Measurements from ENCODE around the gene PIGX. TPM values are rescaled to one million over a fixed set of nuclear protein-coding genes. Genes with fewer than 3 reads are reported as not detected.

The PIGX gene
- total RNA-seq (10 to 100 TPM; 16.6 to 21.2 (median 18.8) TPM), polyA plus RNA-seq (10 to 100 TPM in 1 of 2 donors, 1 to 10 TPM in 1; 8.3 to 10.7 TPM)
- long read RNA-seq, donor 1, transcript PIGX-201 (7 exons, 953 nt): major isoform, 29 of 61 reads
- long read RNA-seq, donor 1, transcript PIGX-202 (6 exons, 3,057 nt): minor isoform, 11 of 61 reads
- long read RNA-seq, donor 1, partial matches to known transcripts: 0 of 61 reads
- long read RNA-seq, donor 1, other reads (novel, unspliced or antisense): 17 of 61 reads
- long read RNA-seq, donor 2, partial matches to known transcripts: 1 of 11 reads
- long read RNA-seq, donor 2, other reads (novel, unspliced or antisense): 9 of 11 reads
- long read RNA-seq, donor 3, transcript PIGX-201 (7 exons, 953 nt): minor isoform, 13 of 49 reads
- long read RNA-seq, donor 3, transcript PIGX-202 (6 exons, 3,057 nt): major isoform, 14 of 49 reads
- long read RNA-seq, donor 3, partial matches to known transcripts: 2 of 49 reads
- long read RNA-seq, donor 3, other reads (novel, unspliced or antisense): 19 of 49 reads

DNA sequence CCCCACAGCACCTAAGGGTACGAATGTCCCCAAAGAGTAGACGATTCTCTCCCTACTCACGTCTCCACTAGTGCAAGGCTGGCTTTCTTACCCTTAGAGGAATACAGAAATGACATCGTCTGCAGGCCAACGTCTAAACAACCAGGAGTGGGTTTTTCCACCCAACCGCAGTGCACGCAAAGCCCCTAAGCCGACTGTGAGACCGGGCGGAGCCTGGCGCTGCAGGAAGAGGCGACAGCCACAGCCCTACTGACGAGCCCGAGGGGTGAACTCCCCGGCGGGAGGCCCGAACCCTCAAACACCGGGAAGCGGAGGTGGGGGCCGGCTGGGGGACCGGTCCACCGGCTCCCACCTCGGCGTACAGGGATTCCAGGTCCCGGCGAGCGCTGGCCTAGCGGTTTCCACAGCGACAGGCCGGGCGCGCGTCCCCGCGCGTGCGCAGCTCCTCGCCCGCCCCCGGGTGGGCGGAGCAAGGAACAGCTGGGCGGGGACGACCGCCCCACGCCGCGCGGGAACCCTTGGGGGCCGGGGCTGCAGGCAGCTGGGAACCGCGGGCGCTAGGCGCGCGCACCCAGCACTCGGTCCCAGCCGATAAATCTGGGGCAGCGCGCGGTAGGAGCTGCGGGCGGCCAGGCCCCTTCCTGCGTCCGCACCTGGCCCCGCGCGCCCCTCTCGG, at the start of gene PIGX, which contains the start of gene CEP19:
Gene PIGX, plus strand, starts transcription at position 540 of the 676 bp plus-strand sequence.
Gene CEP19, minus strand, starts transcription at position 413 of the 676 bp plus-strand sequence. CDS start 3,593 bp downstream, outside the sequence.
- TF ChIP-seq, protein P1, sequence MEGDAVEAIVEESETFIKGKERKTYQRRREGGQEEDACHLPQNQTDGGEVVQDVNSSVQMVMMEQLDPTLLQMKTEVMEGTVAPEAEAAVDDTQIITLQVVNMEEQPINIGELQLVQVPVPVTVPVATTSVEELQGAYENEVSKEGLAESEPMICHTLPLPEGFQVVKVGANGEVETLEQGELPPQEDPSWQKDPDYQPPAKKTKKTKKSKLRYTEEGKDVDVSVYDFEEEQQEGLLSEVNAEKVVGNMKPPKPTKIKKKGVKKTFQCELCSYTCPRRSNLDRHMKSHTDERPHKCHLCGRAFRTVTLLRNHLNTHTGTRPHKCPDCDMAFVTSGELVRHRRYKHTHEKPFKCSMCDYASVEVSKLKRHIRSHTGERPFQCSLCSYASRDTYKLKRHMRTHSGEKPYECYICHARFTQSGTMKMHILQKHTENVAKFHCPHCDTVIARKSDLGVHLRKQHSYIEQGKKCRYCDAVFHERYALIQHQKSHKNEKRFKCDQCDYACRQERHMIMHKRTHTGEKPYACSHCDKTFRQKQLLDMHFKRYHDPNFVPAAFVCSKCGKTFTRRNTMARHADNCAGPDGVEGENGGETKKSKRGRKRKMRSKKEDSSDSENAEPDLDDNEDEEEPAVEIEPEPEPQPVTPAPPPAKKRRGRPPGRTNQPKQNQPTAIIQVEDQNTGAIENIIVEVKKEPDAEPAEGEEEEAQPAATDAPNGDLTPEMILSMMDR (IDR thresholded peaks at IDR 0.05): peak in 4 of 12 donors; percentile 6 to 26 (median 23)
- peak in 1 of 2 donors; percentile 88 for TF ChIP-seq POLR2A (IDR thresholded peaks at IDR 0.05)
- WGBS, 4 donors: 0 to 1% (median 0%) methylated on average over 20 to 68 of the region's 68 CpGs
- intact Hi-C loops (cut with DNase I): loop anchor here in 3 of 10 donors (2.0 kb wide), 2 partner anchors 25 to 27 kb away; partner anchors contain the start of gene PAK2 (in 2 of the 3)
- peak within 1 kb of the TSS; percentile 57 to 98 (median 90) for H3K4me3 ChIP-seq
- no peaks in the 10 kb centered on the region for H3K36me3 ChIP-seq
- H3K27ac ChIP-seq: peak within 1 kb of the TSS; percentile 69 to 95 (median 90)
- peak; percentile 87 to 94 (median 88) for DNase-seq
- H3K9me3 ChIP-seq: no peaks in the 10 kb centered on the region
- H3K27me3 ChIP-seq: no peaks in the 10 kb centered on the region
- peak; percentile 95 to 98 (median 98) for ATAC-seq
- peaks cover 0 to 23% (median 13%) of the 10 kb centered on the region in 12 donors for H3K4me1 ChIP-seq

DNA sequence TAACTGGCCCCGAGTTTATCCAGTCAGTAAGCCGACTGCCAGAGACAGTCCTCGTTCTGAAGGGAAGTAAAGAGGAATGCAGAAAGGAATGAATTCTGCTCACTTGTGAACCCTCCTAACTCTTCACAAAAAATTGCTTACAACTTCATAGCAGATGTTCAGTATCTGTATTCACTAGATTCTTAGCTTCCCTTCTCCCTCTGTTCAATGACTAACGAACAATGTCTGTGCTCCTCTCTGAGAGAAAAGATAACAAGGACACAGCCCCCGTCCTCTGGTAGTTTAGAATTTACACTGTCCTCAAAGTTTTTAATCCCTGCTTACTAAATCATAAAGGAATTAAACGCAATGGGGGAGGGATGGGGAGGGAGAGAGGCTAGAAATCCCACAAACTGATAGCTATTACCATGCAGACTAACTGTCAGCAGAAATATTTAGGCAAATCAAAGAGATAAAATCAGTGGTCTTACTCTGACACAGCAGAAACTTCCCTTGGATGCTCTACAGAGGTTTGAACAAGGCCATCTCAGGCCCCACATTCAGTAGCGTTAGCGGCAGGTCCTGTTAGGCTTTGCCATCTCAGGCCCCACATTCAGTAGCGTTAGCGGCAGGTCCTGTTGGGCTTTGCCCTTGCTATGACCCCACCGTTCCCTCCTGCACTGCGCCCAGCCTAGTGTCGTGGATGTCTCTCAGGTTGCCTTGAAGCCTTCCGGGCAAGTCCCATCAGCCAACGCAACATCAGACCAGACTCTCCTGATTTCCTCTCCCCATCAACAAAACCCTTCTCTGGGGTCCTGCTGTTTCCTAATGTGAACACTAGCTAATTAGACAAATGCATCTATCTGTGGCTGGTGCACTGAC, 49.2 kb upstream of the PIGX start:
- no peak overlapping the region for H3K27ac ChIP-seq

DNA sequence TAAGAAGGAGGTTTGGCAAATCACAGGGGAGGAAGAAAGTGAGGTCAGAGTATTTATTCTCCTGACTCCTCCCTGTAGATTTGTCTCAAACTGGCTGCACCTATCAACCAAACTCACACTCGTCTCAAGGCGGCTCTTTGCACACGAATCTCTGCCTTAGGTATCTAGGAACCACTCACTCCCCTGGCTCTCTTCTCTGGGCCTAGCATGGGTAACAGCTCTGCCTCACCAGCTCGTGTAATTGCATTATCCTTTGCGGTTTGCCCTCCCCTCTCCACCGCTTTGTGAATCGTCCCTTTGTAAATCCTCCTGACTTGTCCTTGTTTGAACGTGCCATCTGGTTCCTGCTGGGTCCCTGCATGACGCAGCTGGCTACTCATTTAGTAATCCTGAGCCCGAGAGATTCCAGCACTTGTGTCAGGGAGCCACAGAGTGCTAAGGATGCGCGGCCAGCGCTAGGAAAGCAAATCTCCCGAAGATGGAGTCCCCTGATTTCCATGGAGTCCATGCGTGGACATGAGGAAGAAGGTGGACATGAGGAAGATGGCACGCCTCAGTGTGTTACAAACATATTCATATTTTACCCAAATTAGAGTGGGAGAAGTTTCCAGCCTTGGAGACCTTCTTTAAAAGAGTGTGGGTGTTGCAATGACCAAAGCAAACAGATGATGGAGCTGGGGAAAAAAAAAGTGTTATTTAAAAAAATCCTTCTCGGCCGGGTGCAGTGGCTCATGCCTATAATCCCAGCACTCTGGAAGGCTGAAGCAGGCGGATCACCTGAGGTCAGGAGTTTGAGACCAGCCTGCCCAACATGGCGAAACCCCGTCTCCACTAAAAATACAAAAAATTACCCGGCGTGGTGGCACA, 45.9 kb upstream of the PIGX start:
- no peak overlapping the region for H3K4me3 ChIP-seq
- no peaks in the 10 kb centered on the region for H3K9me3 ChIP-seq
- TF ChIP-seq POLR2A (IDR thresholded peaks at IDR 0.05): no peak
- TF ChIP-seq, protein P1 (IDR thresholded peaks at IDR 0.05): no peak
- peak in 1 of 4 donors; percentile 24 for ATAC-seq
- peaks cover 0 to 15% (median 0%) of the 10 kb centered on the region in 9 donors for H3K36me3 ChIP-seq
- no peak for DNase-seq
- peaks cover 0 to 3% (median 0%) of the 10 kb centered on the region in 9 donors for H3K27me3 ChIP-seq
- WGBS, 4 donors: 49 to 53% (median 49%) methylated on average over 23 of the region's 23 CpGs
- peaks cover 0 to 28% (median 1%) of the 10 kb centered on the region in 12 donors for H3K4me1 ChIP-seq
- intact Hi-C loops (cut with DNase I): no loop called here
- H3K27ac ChIP-seq: no peak overlapping the region

More for the DNA sequence above, 49.2 kb upstream of the PIGX start:
- intact Hi-C loops (cut with DNase I): no loop called here
- 59 to 71% (median 67%) methylated on average over 15 of the region's 15 CpGs for WGBS, 4 donors
- no peak overlapping the region for H3K4me3 ChIP-seq
- DNase-seq: no peak
- no peak for ATAC-seq
- H3K4me1 ChIP-seq: peaks cover 0 to 10% (median 0%) of the 10 kb centered on the region in 12 donors
- H3K9me3 ChIP-seq: no peaks in the 10 kb centered on the region
- no peak for TF ChIP-seq POLR2A (IDR thresholded peaks at IDR 0.05)
- TF ChIP-seq, protein P1 (IDR thresholded peaks at IDR 0.05): no peak
- peaks cover 0 to 45% (median 3%) of the 10 kb centered on the region in 9 donors for H3K36me3 ChIP-seq
- peaks cover 0 to 3% (median 0%) of the 10 kb centered on the region in 9 donors for H3K27me3 ChIP-seq
